HFFc6 (cell line): ENCODE measurements around the gene PTGS1. TPM values are rescaled to one million over a fixed set of nuclear protein-coding genes. Genes with fewer than 3 reads are reported as not detected.

Experiments
- DNase-seq: peaks from one replicate; pipeline ENCODE4 v3.0.0-alpha.2; 2018
- H3K27ac Mint-ChIP-seq: 2 replicates; pipeline ENCODE4 v1.8.0; 2020; ENCODE audit warnings: mild to moderate bottlenecking, mixed read lengths
- H3K27me3 Mint-ChIP-seq: 2 replicates; pipeline ENCODE4 v1.8.0; 2021; ENCODE audit warnings: mild to moderate bottlenecking, moderate library complexity, mixed read lengths; ENCODE audit not compliant: insufficient read depth
- H3K36me3 Mint-ChIP-seq: 2 replicates; pipeline ENCODE4 v1.8.0; 2021; ENCODE audit warnings: low read depth, mixed read lengths
- H3K4me1 Mint-ChIP-seq: 2 replicates; pipeline ENCODE4 v1.8.0; 2020; ENCODE audit warnings: low read depth, mixed read lengths
- H3K4me3 Mint-ChIP-seq: 2 replicates; pipeline ENCODE4 v1.8.0; 2020; ENCODE audit warnings: mild to moderate bottlenecking, moderate library complexity, mixed read lengths
- H3K9me3 Mint-ChIP-seq: 2 replicates; pipeline ENCODE4 v1.8.0; 2020; ENCODE audit warnings: mild to moderate bottlenecking, mixed read lengths
- CTCF ChIP-seq: fragments of 200-600 bp; sonication (generic); IDR thresholded peaks from 2 replicates; pipeline ENCODE4 v1.5.0; 2021; ENCODE audit warnings: antibody characterized with exemption, mild to moderate bottlenecking
- total RNA-seq, 6 experiments: library from RNA; stranded (reverse); fragmentation: NEBNext Ultra II Directional; extraction: Animal tissue kit (Norgen Biotek cat#: 25700); gene quantifications; 2 replicates in 1 of 6; 3 replicates in 5 of 6; pipeline ENCODE4 v1.2.3, GENCODE V29; 2021

PTGS1 gene
- total RNA-seq, 6 experiments from 2014 or later: 33.0 to 122 (median 102) TPM

- Mint-ChIP-seq H3K36me3 (0 out of 2 replicates have a peak, but pooled peaks cover 3% of the 10 kb centered on the region), H3K27ac (no peak overlapping the region), H3K4me3 (no peak overlapping the region), H3K9me3 (no peaks in the 10 kb centered on the region), H3K27me3 (peaks cover 4% of the 10 kb centered on the region), H3K4me1 (peaks cover 37% of the 10 kb centered on the region)
- TF ChIP-seq CTCF: no peak
- peak; percentile 22 for DNase-seq
Measured at GRCh38 chr9:122366074-122366660, 4.7 kb upstream of the PTGS1 start.

- no peak for TF ChIP-seq CTCF
- Mint-ChIP-seq H3K27ac (no peak overlapping the region), H3K4me1 (peaks cover 42% of the 10 kb centered on the region), H3K36me3 (0 out of 2 replicates have a peak, but pooled peaks cover 3% of the 10 kb centered on the region), H3K9me3 (no peaks in the 10 kb centered on the region), H3K4me3 (no peak overlapping the region), H3K27me3 (peaks cover 4% of the 10 kb centered on the region)
- no peak for DNase-seq
Measured at GRCh38 chr9:122367065-122367464, 3.8 kb upstream of the PTGS1 start.

- Mint-ChIP-seq H3K4me1 (peaks cover 50% of the 10 kb centered on the region), H3K36me3 (0 out of 2 replicates have a peak, but pooled peaks cover 3% of the 10 kb centered on the region), H3K27ac (no peak overlapping the region), H3K4me3 (no peak overlapping the region), H3K9me3 (no peaks in the 10 kb centered on the region), H3K27me3 (peaks cover 4% of the 10 kb centered on the region)
- TF ChIP-seq CTCF: no peak
- no peak for DNase-seq
Measured at GRCh38 chr9:122367774-122368460, 2.9 kb upstream of the PTGS1 start.

- Mint-ChIP-seq H3K27ac (no peak overlapping the region), H3K9me3 (no peaks in the 10 kb centered on the region), H3K4me1 (peaks cover 54% of the 10 kb centered on the region), H3K27me3 (peaks cover 1% of the 10 kb centered on the region; the same call in 1 of the 2 replicates), H3K36me3 (0 out of 2 replicates have a peak, but pooled peaks cover 3% of the 10 kb centered on the region), H3K4me3 (no peak overlapping the region)
- no peak for DNase-seq
- TF ChIP-seq CTCF: no peak
Measured at GRCh38 chr9:122368642-122369041, 2.2 kb upstream of the PTGS1 start.

GRCh38 chr9:122370303-122370702, 521 bp upstream of the PTGS1 start:
- 0 out of 2 replicates have a peak, but pooled peaks cover 3% of the 10 kb centered on the region for H3K36me3 Mint-ChIP-seq
- H3K27ac Mint-ChIP-seq: peak overlapping the region; percentile 18; the same call in 1 of the 2 replicates
- peaks cover 1% of the 10 kb centered on the region; the same call in 1 of the 2 replicates for H3K27me3 Mint-ChIP-seq
- DNase-seq: no peak
- peaks cover 54% of the 10 kb centered on the region for H3K4me1 Mint-ChIP-seq
- H3K9me3 Mint-ChIP-seq: no peaks in the 10 kb centered on the region
- peak overlapping the region; percentile 89 for H3K4me3 Mint-ChIP-seq
- TF ChIP-seq CTCF: no peak
